ENCODE measurements around the gene ANXA6.

The ANXA6 gene

GRCh38 chr5:151127926-151128325 is 29.7 kb downstream of the ANXA6 start:
- no peak overlapping the region for H3K27ac ChIP-seq
- peaks cover 63 to 99% (median 70%) of the 10 kb centered on the region in 3 donors for H3K36me3 ChIP-seq
- no peaks in the 10 kb centered on the region for H3K27me3 ChIP-seq
- peaks cover 0 to 12% (median 7%) of the 10 kb centered on the region in 4 donors for H3K4me1 ChIP-seq
- TF ChIP-seq, protein P1, sequence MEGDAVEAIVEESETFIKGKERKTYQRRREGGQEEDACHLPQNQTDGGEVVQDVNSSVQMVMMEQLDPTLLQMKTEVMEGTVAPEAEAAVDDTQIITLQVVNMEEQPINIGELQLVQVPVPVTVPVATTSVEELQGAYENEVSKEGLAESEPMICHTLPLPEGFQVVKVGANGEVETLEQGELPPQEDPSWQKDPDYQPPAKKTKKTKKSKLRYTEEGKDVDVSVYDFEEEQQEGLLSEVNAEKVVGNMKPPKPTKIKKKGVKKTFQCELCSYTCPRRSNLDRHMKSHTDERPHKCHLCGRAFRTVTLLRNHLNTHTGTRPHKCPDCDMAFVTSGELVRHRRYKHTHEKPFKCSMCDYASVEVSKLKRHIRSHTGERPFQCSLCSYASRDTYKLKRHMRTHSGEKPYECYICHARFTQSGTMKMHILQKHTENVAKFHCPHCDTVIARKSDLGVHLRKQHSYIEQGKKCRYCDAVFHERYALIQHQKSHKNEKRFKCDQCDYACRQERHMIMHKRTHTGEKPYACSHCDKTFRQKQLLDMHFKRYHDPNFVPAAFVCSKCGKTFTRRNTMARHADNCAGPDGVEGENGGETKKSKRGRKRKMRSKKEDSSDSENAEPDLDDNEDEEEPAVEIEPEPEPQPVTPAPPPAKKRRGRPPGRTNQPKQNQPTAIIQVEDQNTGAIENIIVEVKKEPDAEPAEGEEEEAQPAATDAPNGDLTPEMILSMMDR (IDR thresholded peaks at IDR 0.05): no peak
- no peak for DNase-seq
- H3K4me3 ChIP-seq: no peak overlapping the region
- H3K9me3 ChIP-seq: no peaks in the 10 kb centered on the region
- intact Hi-C loops (cut with DNase I; ENCODE audit: low total_unique reads): loop anchor here (2.0 to 5.0 kb wide), 2 partner anchors 37 to 109 kb away; no protein-coding TSS in a partner anchor

DNA sequence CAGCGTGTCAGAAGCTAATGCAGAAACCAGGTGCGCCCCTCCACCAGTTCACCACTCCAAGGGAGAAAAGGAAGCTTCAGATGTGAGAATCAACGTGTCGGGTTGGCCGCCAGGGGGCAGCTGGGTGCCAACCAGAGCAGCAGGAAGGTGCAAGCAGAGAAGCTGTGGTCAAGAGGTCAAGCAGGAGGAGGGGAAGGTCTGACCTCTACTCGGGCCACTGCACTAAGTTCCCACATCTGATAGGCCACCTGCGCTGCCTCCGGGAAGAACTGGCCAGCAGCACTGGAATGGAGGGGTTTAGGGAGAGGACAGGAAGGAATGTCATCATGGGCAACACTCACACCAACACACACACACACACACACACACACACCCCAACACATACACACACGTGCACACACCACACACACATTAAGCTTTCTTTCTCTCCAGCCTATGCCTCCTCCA is 31.4 kb downstream of the ANXA6 start:
- peaks cover 63 to 99% (median 70%) of the 10 kb centered on the region in 3 donors for H3K36me3 ChIP-seq
- H3K27ac ChIP-seq: no peak overlapping the region
- no peaks in the 10 kb centered on the region for H3K27me3 ChIP-seq
- H3K4me3 ChIP-seq: no peak overlapping the region
- H3K9me3 ChIP-seq: no peaks in the 10 kb centered on the region
- TF ChIP-seq, protein P1 (IDR thresholded peaks at IDR 0.05): peak; percentile 72 to 87
- peaks cover 0 to 12% (median 7%) of the 10 kb centered on the region in 4 donors for H3K4me1 ChIP-seq
- peak; percentile 73 to 78 for DNase-seq
- intact Hi-C loops (cut with DNase I; ENCODE audit: low total_unique reads): loop anchor here (2.0 to 5.0 kb wide), 2 partner anchors 39 to 111 kb away; no protein-coding TSS in a partner anchor

GRCh38 chr5:151125421-151125820 is 32.2 kb downstream of the ANXA6 start:
- Histone ChIP-seq H3K27me3 (no peaks in the 10 kb centered on the region), H3K4me3 (no peak overlapping the region), H3K9me3 (no peaks in the 10 kb centered on the region), H3K36me3 (peaks cover 63 to 99% (median 70%) of the 10 kb centered on the region in 3 donors), H3K27ac (no peak overlapping the region), H3K4me1 (peaks cover 0 to 12% (median 7%) of the 10 kb centered on the region in 4 donors)
- DNase-seq: no peak
- intact Hi-C loops (cut with DNase I; ENCODE audit: low total_unique reads): loop anchor here (5.0 kb wide), 1 partner anchor 112 kb away; no protein-coding TSS in a partner anchor
- TF ChIP-seq, protein P1 (IDR thresholded peaks at IDR 0.05): no peak

GRCh38 chr5:151123897-151124751 is 33.5 kb downstream of the ANXA6 start:
- H3K4me3 ChIP-seq: no peak overlapping the region
- peaks cover 0 to 12% (median 7%) of the 10 kb centered on the region in 4 donors for H3K4me1 ChIP-seq
- peak overlapping the region; percentile 36 to 48 for H3K27ac ChIP-seq
- TF ChIP-seq, protein P1 (IDR thresholded peaks at IDR 0.05): no peak
- no peaks in the 10 kb centered on the region for H3K27me3 ChIP-seq
- H3K9me3 ChIP-seq: no peaks in the 10 kb centered on the region
- intact Hi-C loops (cut with DNase I; ENCODE audit: low total_unique reads): no loop called here
- peaks cover 61 to 99% (median 70%) of the 10 kb centered on the region in 3 donors for H3K36me3 ChIP-seq
- peak in 1 of 2 donors; percentile 82 for DNase-seq

DNA sequence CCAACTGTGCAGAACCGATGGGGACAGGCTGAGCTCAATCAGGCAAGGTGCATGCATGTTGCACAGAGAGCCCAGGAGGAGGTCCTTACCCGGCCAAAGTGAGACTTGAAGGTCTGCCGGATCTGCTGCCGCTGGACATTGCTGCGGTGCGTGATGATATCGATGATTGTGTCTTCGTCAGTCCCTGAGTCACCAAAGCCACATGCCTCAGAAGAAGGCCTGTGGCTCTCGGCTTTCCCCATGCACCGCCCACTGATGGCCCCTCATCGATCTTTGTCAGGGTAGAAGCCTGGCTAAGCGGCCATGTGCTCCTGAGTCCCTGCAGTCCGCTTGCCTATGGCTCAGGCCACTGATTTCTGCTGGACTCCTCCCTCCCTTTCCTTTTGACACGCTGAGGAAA is 34.8 kb downstream of the ANXA6 start:
- no peak for DNase-seq
- H3K27me3 ChIP-seq: no peaks in the 10 kb centered on the region
- peaks cover 0 to 12% (median 7%) of the 10 kb centered on the region in 4 donors for H3K4me1 ChIP-seq
- peaks cover 53 to 99% (median 70%) of the 10 kb centered on the region in 3 donors for H3K36me3 ChIP-seq
- no peak overlapping the region for H3K4me3 ChIP-seq
- intact Hi-C loops (cut with DNase I; ENCODE audit: low total_unique reads): no loop called here
- no peaks in the 10 kb centered on the region for H3K9me3 ChIP-seq
- H3K27ac ChIP-seq: peak overlapping the region in 1 of 2 donors; percentile 48
- TF ChIP-seq, protein P1 (IDR thresholded peaks at IDR 0.05): no peak

All from tibial artery (tissue), 4 donors.